HG03575 (cell line): Measurements from ENCODE around the gene ST7.

Source experiments
- ATAC-seq: cut with Tn5 transposase; IDR thresholded peaks from one replicate; pipeline ENCODE4 v1.9.1; 2021; ENCODE audit not compliant: unreplicated experiment, insufficient number of reproducible peaks, low FRiP score; ENCODE audit errors: extremely low read depth

The ST7 gene

GRCh38 chr7:117250801-117251200, 297.5 kb downstream of the ST7 start:
- ATAC-seq: no peak

GRCh38 chr7:117251687-117252086, 298.4 kb downstream of the ST7 start:
- ATAC-seq: no peak

GRCh38 chr7:117259615-117260014, 306.3 kb downstream of the ST7 start:
- ATAC-seq: no peak

GRCh38 chr7:117262546-117262945, 309.2 kb downstream of the ST7 start:
- ATAC-seq: no peak

GRCh38 chr7:117264716-117265115, 311.4 kb downstream of the ST7 start:
- no peak for ATAC-seq

- ATAC-seq: no peak
Observed at GRCh38 chr7:117269417-117269816, 316.1 kb downstream of the ST7 start.

- ATAC-seq: no peak
Observed at GRCh38 chr7:117269886-117270285, 316.6 kb downstream of the ST7 start.

GRCh38 chr7:117270371-117270770, 317.1 kb downstream of the ST7 start:
- no peak for ATAC-seq

GRCh38 chr7:117271566-117271965, 318.3 kb downstream of the ST7 start:
- no peak for ATAC-seq

- ATAC-seq: no peak
Observed at GRCh38 chr7:117272017-117272759, 318.9 kb downstream of the ST7 start.

- no peak for ATAC-seq
Observed at GRCh38 chr7:117273325-117273724, 320.0 kb downstream of the ST7 start.

GRCh38 chr7:117273814-117274225, 320.5 kb downstream of the ST7 start:
- no peak for ATAC-seq

- ATAC-seq: no peak
Observed at GRCh38 chr7:117274951-117275350, 321.6 kb downstream of the ST7 start.

GRCh38 chr7:117277576-117277975, 324.3 kb downstream of the ST7 start:
- ATAC-seq: no peak

- no peak for ATAC-seq
Observed at GRCh38 chr7:117278040-117278439, 324.7 kb downstream of the ST7 start.

GRCh38 chr7:117279203-117279602, 325.9 kb downstream of the ST7 start:
- no peak for ATAC-seq
